NT2/D1 (cell line): ENCODE data around the gene PHACTR3.

Source experiments
- DNase-seq: peaks from one replicate; pipeline ENCODE4 v3.0.0-alpha.2; 2011; ENCODE audit warnings: low read depth, low spot score
- H3K27me3 ChIP-seq: 2 replicates; pipeline ENCODE4 v1.6.0; 2011; ENCODE audit warnings: mild to moderate bottlenecking; ENCODE audit not compliant: insufficient read length, insufficient read depth
- H3K36me3 ChIP-seq: 2 replicates; pipeline ENCODE4 v1.6.1; 2011; ENCODE audit warnings: mild to moderate bottlenecking, low read length, mixed read lengths; ENCODE audit not compliant: insufficient read depth, insufficient read length
- H3K4me1 ChIP-seq: 2 replicates; pipeline ENCODE4 v1.5.1; 2011; ENCODE audit not compliant: insufficient read depth, insufficient read length
- H3K4me3 ChIP-seq: 2 replicates; pipeline ENCODE4 v1.5.1; 2011; ENCODE audit warnings: low read depth; ENCODE audit not compliant: insufficient read length
- H3K9ac ChIP-seq: 2 replicates; pipeline ENCODE4 v1.6.0; 2011; ENCODE audit warnings: low read depth; ENCODE audit not compliant: insufficient read length
- H3K9me3 ChIP-seq: 2 replicates; pipeline ENCODE4 v1.5.1; 2011; ENCODE audit warnings: mild to moderate bottlenecking, low read length; ENCODE audit not compliant: insufficient read depth
- SUZ12 ChIP-seq: IDR thresholded peaks from 2 replicates; pipeline ENCODE4 v1.6.1; 2011; ENCODE audit not compliant: insufficient read length, insufficient read depth; ENCODE audit errors: extremely low read depth
- YY1 ChIP-seq: IDR thresholded peaks from 2 replicates; pipeline ENCODE4 v1.6.1; 2011; ENCODE audit not compliant: insufficient read length, insufficient read depth
- ZNF274 ChIP-seq: IDR thresholded peaks from 2 replicates; pipeline ENCODE4 v1.6.1; 2011; ENCODE audit warnings: mild to moderate bottlenecking, low read depth, low read length

Gene PHACTR3

GRCh38 chr20:59812286-59813125 is 208.2 kb downstream of the PHACTR3 start:
- Histone ChIP-seq H3K27me3 (peaks cover 5% of the 10 kb centered on the region), H3K9ac (no peak overlapping the region), H3K9me3 (no peaks in the 10 kb centered on the region), H3K36me3 (no peaks in the 10 kb centered on the region), H3K4me1 (peaks cover 12% of the 10 kb centered on the region), H3K4me3 (no peak overlapping the region)
- no peak for DNase-seq
- no peak for TF ChIP-seq ZNF274
- no peak for TF ChIP-seq YY1
- TF ChIP-seq SUZ12 = no peak

GRCh38 chr20:59813126-59813947 is 209.0 kb downstream of the PHACTR3 start:
- TF ChIP-seq SUZ12 = no peak
- TF ChIP-seq ZNF274 = no peak
- TF ChIP-seq YY1 = no peak
- H3K27me3 ChIP-seq = peaks cover 5% of the 10 kb centered on the region
- no peak for DNase-seq
- no peak overlapping the region for H3K4me3 ChIP-seq
- H3K9me3 ChIP-seq = no peaks in the 10 kb centered on the region
- H3K4me1 ChIP-seq = peaks cover 12% of the 10 kb centered on the region
- no peak overlapping the region for H3K9ac ChIP-seq
- no peaks in the 10 kb centered on the region for H3K36me3 ChIP-seq

- no peaks in the 10 kb centered on the region for H3K9me3 ChIP-seq
- H3K4me3 ChIP-seq = no peak overlapping the region
- no peak overlapping the region for H3K9ac ChIP-seq
- H3K36me3 ChIP-seq = no peaks in the 10 kb centered on the region
- no peak for TF ChIP-seq SUZ12
- TF ChIP-seq ZNF274 = no peak
- no peak for TF ChIP-seq YY1
- H3K4me1 ChIP-seq = peaks cover 12% of the 10 kb centered on the region
- DNase-seq = no peak
- peaks cover 7% of the 10 kb centered on the region for H3K27me3 ChIP-seq
Measured at GRCh38 chr20:59813948-59814839, 209.9 kb downstream of the PHACTR3 start.

GRCh38 chr20:59814840-59815340 is 210.6 kb downstream of the PHACTR3 start:
- Histone ChIP-seq H3K27me3 (peaks cover 7% of the 10 kb centered on the region), H3K4me3 (no peak overlapping the region), H3K9ac (no peak overlapping the region), H3K4me1 (peaks cover 12% of the 10 kb centered on the region), H3K36me3 (no peaks in the 10 kb centered on the region), H3K9me3 (no peaks in the 10 kb centered on the region)
- no peak for DNase-seq
- TF ChIP-seq ZNF274 (no peak), SUZ12 (no peak), YY1 (no peak)

- Histone ChIP-seq H3K9ac (no peak overlapping the region), H3K4me3 (no peak overlapping the region), H3K9me3 (no peaks in the 10 kb centered on the region), H3K4me1 (peaks cover 8% of the 10 kb centered on the region), H3K27me3 (peaks cover 7% of the 10 kb centered on the region), H3K36me3 (no peaks in the 10 kb centered on the region)
- no peak for TF ChIP-seq SUZ12
- TF ChIP-seq ZNF274 = no peak
- no peak for TF ChIP-seq YY1
- no peak for DNase-seq
Measured at GRCh38 chr20:59816146-59816738, 211.9 kb downstream of the PHACTR3 start.

GRCh38 chr20:59817406-59817805 is 213.1 kb downstream of the PHACTR3 start:
- no peaks in the 10 kb centered on the region for H3K36me3 ChIP-seq

More at GRCh38 chr20:59817406-59817805, 213.1 kb downstream of the PHACTR3 start:
- H3K27me3 ChIP-seq = peaks cover 7% of the 10 kb centered on the region
- no peaks in the 10 kb centered on the region for H3K9me3 ChIP-seq
- H3K9ac ChIP-seq = no peak overlapping the region
- no peak for DNase-seq
- peaks cover 2% of the 10 kb centered on the region for H3K4me1 ChIP-seq
- TF ChIP-seq ZNF274 (no peak), SUZ12 (no peak), YY1 (no peak)
- no peak overlapping the region for H3K4me3 ChIP-seq
